Sigmoid colon (tissue), 4 donors: ENCODE results near the gene IL2RA.

ENCODE experiments used
- CTCF ChIP-seq, 4 experiments: fragments of 450-650 bp in 3 of 4; fragments of 200-600 bp in 1 of 4; IDR thresholded peaks; one replicate each; pipeline ENCODE4 v1.5.1; 2016 to 2019; ENCODE audit warnings: antibody characterized with exemption in 4 of 4, mild to moderate bottlenecking in 3 of 4, moderate library complexity in 2 of 4
- EP300 ChIP-seq, 4 donors: sonication (generic); formaldehyde crosslinking; IDR thresholded peaks; one replicate each; pipeline ENCODE4 v1.6.1; 2017; ENCODE audit warnings: antibody characterized with exemption in 4 of 4
- POLR2A ChIP-seq, 2 donors: fragments of 450-650 bp; IDR thresholded peaks; one replicate each; pipeline ENCODE4 v1.6.1; 2016; ENCODE audit warnings: antibody characterized with exemption in 2 of 2, mild to moderate bottlenecking in 2 of 2, moderate library complexity in 2 of 2

GRCh38 chr10:5991708-5992107, 70.5 kb downstream of the IL2RA start:
- TF ChIP-seq POLR2A (IDR thresholded peaks at IDR 0.05) (no peak), CTCF (IDR thresholded peaks at IDR 0.05) (no peak), EP300 (IDR thresholded peaks at IDR 0.05) (no peak)
